Measurements from ENCODE around the gene ALDOB.

Gene ALDOB

DNA sequence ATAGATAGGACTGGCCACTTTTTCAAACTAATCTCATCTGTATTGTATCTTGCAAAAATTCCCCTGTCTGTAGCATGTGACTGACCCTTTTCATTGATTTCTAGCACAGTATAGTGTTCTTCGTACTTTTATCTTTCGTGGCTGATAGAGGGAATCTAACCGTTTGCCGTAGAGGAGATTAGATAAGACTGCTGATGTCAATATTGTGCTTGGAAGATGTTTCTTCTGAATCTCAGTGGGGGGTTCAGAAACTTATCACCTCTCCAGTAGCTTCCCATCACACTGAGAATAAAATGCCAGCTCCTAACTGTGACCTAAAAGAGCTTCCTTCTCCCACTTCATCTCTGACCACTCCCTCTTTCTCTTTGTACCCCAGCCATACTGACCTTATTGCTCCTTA lies 25.4 kb upstream of the ALDOB start:
- H3K9me2 ChIP-seq (replicated peaks; ENCODE audit: control insufficient read depth, low read length), result no peaks in the 10 kb centered on the region
- H3F3A ChIP-seq (ENCODE audit: control insufficient read depth, insufficient read depth), result no peaks in the 10 kb centered on the region
- H3K27me3 ChIP-seq (ENCODE audit: control insufficient read depth, low read length), result 0 out of 2 replicates have a peak, but pooled peaks cover 3% of the 10 kb centered on the region
- no peak overlapping the region for H3K4me2 ChIP-seq (ENCODE audit: low read length)
- TF ChIP-seq, protein P1, sequence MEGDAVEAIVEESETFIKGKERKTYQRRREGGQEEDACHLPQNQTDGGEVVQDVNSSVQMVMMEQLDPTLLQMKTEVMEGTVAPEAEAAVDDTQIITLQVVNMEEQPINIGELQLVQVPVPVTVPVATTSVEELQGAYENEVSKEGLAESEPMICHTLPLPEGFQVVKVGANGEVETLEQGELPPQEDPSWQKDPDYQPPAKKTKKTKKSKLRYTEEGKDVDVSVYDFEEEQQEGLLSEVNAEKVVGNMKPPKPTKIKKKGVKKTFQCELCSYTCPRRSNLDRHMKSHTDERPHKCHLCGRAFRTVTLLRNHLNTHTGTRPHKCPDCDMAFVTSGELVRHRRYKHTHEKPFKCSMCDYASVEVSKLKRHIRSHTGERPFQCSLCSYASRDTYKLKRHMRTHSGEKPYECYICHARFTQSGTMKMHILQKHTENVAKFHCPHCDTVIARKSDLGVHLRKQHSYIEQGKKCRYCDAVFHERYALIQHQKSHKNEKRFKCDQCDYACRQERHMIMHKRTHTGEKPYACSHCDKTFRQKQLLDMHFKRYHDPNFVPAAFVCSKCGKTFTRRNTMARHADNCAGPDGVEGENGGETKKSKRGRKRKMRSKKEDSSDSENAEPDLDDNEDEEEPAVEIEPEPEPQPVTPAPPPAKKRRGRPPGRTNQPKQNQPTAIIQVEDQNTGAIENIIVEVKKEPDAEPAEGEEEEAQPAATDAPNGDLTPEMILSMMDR (IDR thresholded peaks at IDR 0.05; ENCODE audit: low read depth, low read length, poor library complexity, severe bottlenecking), result no peak
- no peak for TF ChIP-seq EZH2phosphoT487 (IDR thresholded peaks at IDR 0.05; ENCODE audit: borderline replicate concordance, low read length)
- no peaks in the 10 kb centered on the region for H3K4me1 ChIP-seq (ENCODE audit: control insufficient read depth, low read length)
- no peaks in the 10 kb centered on the region for H3K79me2 ChIP-seq (ENCODE audit: control insufficient read depth, low read length)
- H3K4me3 ChIP-seq (ENCODE audit: low read length), result no peak overlapping the region
- H3K36me3 ChIP-seq (ENCODE audit: control insufficient read depth, low read length), result no peaks in the 10 kb centered on the region
- no peaks in the 10 kb centered on the region for H3K9me3 ChIP-seq (ENCODE audit: control insufficient read depth, insufficient read depth, low read length)
- H4K20me1 ChIP-seq (ENCODE audit: control insufficient read depth, insufficient read depth, low read depth, low read length), result no peaks in the 10 kb centered on the region
- no peak overlapping the region for H3K27ac ChIP-seq (ENCODE audit: low read depth, low read length)

DNA sequence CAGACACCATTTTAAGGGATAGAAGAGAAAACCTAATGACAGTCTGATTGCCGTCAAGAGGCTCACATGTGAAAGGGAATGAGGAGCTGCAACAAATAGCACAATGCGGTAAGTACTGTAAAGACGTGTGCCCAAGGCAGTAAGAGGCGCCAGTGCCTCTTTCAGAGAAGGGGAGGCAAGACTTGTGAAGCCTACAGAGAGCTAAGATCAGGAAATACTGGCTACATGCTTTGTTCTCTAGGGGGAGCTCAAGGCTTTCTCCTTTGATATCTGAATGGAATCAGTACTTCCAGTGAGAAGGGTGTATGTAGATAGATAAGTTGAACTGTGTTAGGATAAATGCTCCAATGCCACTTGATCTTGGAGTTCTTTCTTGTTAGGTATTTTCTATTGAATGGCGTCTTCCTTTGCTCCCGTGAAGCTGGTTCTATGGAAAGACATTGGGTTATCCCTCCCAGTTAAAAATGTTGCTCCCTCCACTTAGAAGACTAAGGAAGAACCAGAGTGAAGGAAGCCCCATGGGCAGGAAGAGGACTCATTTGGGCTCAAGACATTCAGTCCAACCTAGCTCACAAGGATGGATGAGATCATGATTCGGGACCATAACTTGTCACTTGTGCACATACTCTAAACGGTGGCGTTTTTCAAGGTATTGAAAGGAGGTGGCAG lies 23.5 kb upstream of the ALDOB start:
- no peaks in the 10 kb centered on the region for H3K9me2 ChIP-seq (replicated peaks; ENCODE audit: control insufficient read depth, low read length)
- TF ChIP-seq, protein P1 (IDR thresholded peaks at IDR 0.05; ENCODE audit: low read depth, low read length, poor library complexity, severe bottlenecking), result peak; percentile 75
- no peak for TF ChIP-seq EZH2phosphoT487 (IDR thresholded peaks at IDR 0.05; ENCODE audit: borderline replicate concordance, low read length)
- H3K27me3 ChIP-seq (ENCODE audit: control insufficient read depth, low read length), result no peaks in the 10 kb centered on the region
- no peak overlapping the region for H3K27ac ChIP-seq (ENCODE audit: low read depth, low read length)
- no peak overlapping the region for H3K4me2 ChIP-seq (ENCODE audit: low read length)
- no peaks in the 10 kb centered on the region for H3K36me3 ChIP-seq (ENCODE audit: control insufficient read depth, low read length)
- H3F3A ChIP-seq (ENCODE audit: control insufficient read depth, insufficient read depth), result no peaks in the 10 kb centered on the region
- no peaks in the 10 kb centered on the region for H3K4me1 ChIP-seq (ENCODE audit: control insufficient read depth, low read length)
- H4K20me1 ChIP-seq (ENCODE audit: control insufficient read depth, insufficient read depth, low read depth, low read length), result no peaks in the 10 kb centered on the region
- H3K9me3 ChIP-seq (ENCODE audit: control insufficient read depth, insufficient read depth, low read length), result no peaks in the 10 kb centered on the region
- no peaks in the 10 kb centered on the region for H3K79me2 ChIP-seq (ENCODE audit: control insufficient read depth, low read length)
- H3K4me3 ChIP-seq (ENCODE audit: low read length), result no peak overlapping the region

DNA sequence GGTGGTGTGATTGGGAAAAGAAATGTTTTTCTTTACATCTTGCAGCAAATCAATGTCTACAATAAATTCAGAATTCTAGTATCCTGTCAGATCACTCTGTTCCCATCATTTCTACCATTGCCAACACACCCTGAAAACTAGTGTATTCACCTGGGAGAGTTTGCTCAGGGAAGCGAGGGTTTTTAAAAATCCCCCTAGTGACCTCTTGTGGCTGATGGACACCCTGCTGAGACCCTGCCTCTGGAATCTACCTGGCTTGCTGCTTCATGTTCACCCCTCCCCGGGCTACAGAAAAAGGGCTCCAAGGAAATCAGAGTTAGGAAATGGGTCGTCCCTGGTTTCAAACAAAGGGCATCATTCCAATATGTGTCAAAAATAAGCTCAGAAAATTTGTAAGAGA lies 21.4 kb upstream of the ALDOB start:
- Histone ChIP-seq H3F3A (ENCODE audit: control insufficient read depth, insufficient read depth) (no peaks in the 10 kb centered on the region), H3K4me3 (ENCODE audit: low read length) (no peak overlapping the region), H3K27me3 (ENCODE audit: control insufficient read depth, low read length) (no peaks in the 10 kb centered on the region), H3K9me2 (replicated peaks; ENCODE audit: control insufficient read depth, low read length) (no peaks in the 10 kb centered on the region), H3K9me3 (ENCODE audit: control insufficient read depth, insufficient read depth, low read length) (peaks cover 8% of the 10 kb centered on the region), H3K36me3 (ENCODE audit: control insufficient read depth, low read length) (no peaks in the 10 kb centered on the region), H3K4me2 (ENCODE audit: low read length) (no peak overlapping the region), H3K79me2 (ENCODE audit: control insufficient read depth, low read length) (no peaks in the 10 kb centered on the region), H3K27ac (ENCODE audit: low read depth, low read length) (no peak overlapping the region), H3K4me1 (ENCODE audit: control insufficient read depth, low read length) (no peaks in the 10 kb centered on the region), H4K20me1 (ENCODE audit: control insufficient read depth, insufficient read depth, low read depth, low read length) (no peaks in the 10 kb centered on the region)
- TF ChIP-seq, protein P1 (IDR thresholded peaks at IDR 0.05; ENCODE audit: low read depth, low read length, poor library complexity, severe bottlenecking), result peak; percentile 33
- no peak for TF ChIP-seq EZH2phosphoT487 (IDR thresholded peaks at IDR 0.05; ENCODE audit: borderline replicate concordance, low read length)
